IPS-NIHi7 (cell line): ENCODE results near the gene ABCC2.
"Not testable (repeated sequence)": the region's sequence is repeated elsewhere in the genome, so short reads cannot be mapped to it uniquely, and the experiment has no call there.

ENCODE experiments used
- DNase-seq: peaks from one replicate; pipeline ENCODE4 v3.0.0; 2012; ENCODE audit warnings: mixed read lengths; ENCODE audit errors: extremely low spot score

Gene ABCC2

DNA sequence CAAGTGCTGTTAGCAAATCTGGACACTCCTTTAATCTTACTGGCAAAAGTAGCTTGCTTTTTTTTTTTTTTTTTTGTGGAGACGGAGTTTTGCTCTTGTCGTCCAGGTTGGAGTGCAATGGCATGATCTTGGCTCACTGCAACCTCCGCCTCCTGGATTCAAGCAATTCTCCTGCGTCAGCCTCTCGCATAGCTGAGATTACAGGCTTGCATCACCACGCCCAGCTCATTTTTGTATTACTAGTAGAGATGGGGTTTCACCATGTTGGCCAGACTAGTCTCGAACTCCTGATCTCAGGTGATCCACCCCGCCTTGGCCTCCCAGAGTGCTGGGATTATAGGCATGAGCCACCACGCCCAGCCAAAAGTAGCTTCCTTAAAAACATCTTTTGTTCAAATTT is 112.6 kb downstream of the ABCC2 start:
- not testable (repeated sequence) for DNase-seq

DNA sequence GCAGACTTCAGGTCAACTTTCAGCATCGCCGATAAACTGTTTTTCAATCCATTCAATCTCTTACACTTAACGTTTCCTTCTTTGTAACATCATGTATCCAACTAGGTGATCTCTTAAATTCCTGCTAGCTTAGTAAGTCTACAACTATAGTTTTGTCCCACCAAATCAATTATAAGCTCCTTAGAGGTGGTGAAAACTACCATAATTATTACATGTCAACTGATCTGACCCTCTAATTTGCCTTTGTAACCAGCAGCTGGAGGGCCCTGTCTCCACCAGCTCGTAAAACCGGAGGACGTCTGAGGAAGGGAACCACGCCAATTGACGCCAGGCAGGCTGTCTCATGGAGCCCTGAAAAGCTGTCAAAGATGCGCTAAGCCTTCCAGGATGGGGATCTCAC is 113.4 kb downstream of the ABCC2 start:
- DNase-seq: no peak
